ENCODE results near the gene OPCML. TPM values are rescaled to one million over a fixed set of nuclear protein-coding genes. Genes with fewer than 3 reads are reported as not detected.

Gene OPCML
- total RNA-seq, 2 donors from 2014 or later, result 0.04 TPM; not detected in 1

GRCh38 chr11:133555034-133555433 lies 22.7 kb upstream of the OPCML start:
- Histone ChIP-seq H3K4me1 (no peaks in the 10 kb centered on the region), H3K27me3 (no peaks in the 10 kb centered on the region), H3K36me3 (no peaks in the 10 kb centered on the region), H3K27ac (no peak overlapping the region), H3K9me3 (no peaks in the 10 kb centered on the region), H3K4me3 (no peak overlapping the region)
- no peak for TF ChIP-seq CTCF (IDR thresholded peaks at IDR 0.05)
- DNase-seq (ENCODE audit: low spot score), result peak; percentile 46

GRCh38 chr11:133553885-133554740 lies 21.8 kb upstream of the OPCML start:
- Histone ChIP-seq H3K27ac (no peak overlapping the region), H3K4me1 (no peaks in the 10 kb centered on the region), H3K4me3 (no peak overlapping the region), H3K27me3 (no peaks in the 10 kb centered on the region), H3K9me3 (no peaks in the 10 kb centered on the region), H3K36me3 (no peaks in the 10 kb centered on the region)
- no peak for TF ChIP-seq CTCF (IDR thresholded peaks at IDR 0.05)
- DNase-seq (ENCODE audit: low spot score), result peak; percentile 60

GRCh38 chr11:133552938-133553337 lies 20.6 kb upstream of the OPCML start:
- no peaks in the 10 kb centered on the region for H3K4me1 ChIP-seq
- TF ChIP-seq CTCF (IDR thresholded peaks at IDR 0.05), result no peak
- H3K27ac ChIP-seq, result no peak overlapping the region
- H3K36me3 ChIP-seq, result no peaks in the 10 kb centered on the region
- no peaks in the 10 kb centered on the region for H3K27me3 ChIP-seq
- peak; percentile 34 for DNase-seq (ENCODE audit: low spot score)
- H3K9me3 ChIP-seq, result no peaks in the 10 kb centered on the region
- H3K4me3 ChIP-seq, result no peak overlapping the region

GRCh38 chr11:133551064-133551463 lies 18.8 kb upstream of the OPCML start:
- peak; percentile 40 for DNase-seq (ENCODE audit: low spot score)
- Histone ChIP-seq H3K4me3 (no peak overlapping the region), H3K9me3 (no peaks in the 10 kb centered on the region), H3K27ac (no peak overlapping the region), H3K36me3 (no peaks in the 10 kb centered on the region), H3K4me1 (no peaks in the 10 kb centered on the region), H3K27me3 (no peaks in the 10 kb centered on the region)
- no peak for TF ChIP-seq CTCF (IDR thresholded peaks at IDR 0.05)

GRCh38 chr11:133549826-133550225 lies 17.5 kb upstream of the OPCML start:
- H3K36me3 ChIP-seq, result no peaks in the 10 kb centered on the region
- TF ChIP-seq CTCF (IDR thresholded peaks at IDR 0.05), result no peak
- peak; percentile 28 for DNase-seq (ENCODE audit: low spot score)
- H3K4me1 ChIP-seq, result no peaks in the 10 kb centered on the region
- no peak overlapping the region for H3K4me3 ChIP-seq
- no peak overlapping the region for H3K27ac ChIP-seq
- no peaks in the 10 kb centered on the region for H3K9me3 ChIP-seq
- no peaks in the 10 kb centered on the region for H3K27me3 ChIP-seq

- no peaks in the 10 kb centered on the region for H3K4me1 ChIP-seq
- H3K27ac ChIP-seq, result no peak overlapping the region
- no peak overlapping the region for H3K4me3 ChIP-seq
- H3K9me3 ChIP-seq, result no peaks in the 10 kb centered on the region
- DNase-seq (ENCODE audit: low spot score), result no peak
- H3K27me3 ChIP-seq, result no peaks in the 10 kb centered on the region
- H3K36me3 ChIP-seq, result no peaks in the 10 kb centered on the region
- no peak for TF ChIP-seq CTCF (IDR thresholded peaks at IDR 0.05)
Observed at GRCh38 chr11:133548641-133549040, 16.3 kb upstream of the OPCML start.
